H1 (cell line): Measurements from ENCODE around the gene FAM53A. TPM values are rescaled to one million over a fixed set of nuclear protein-coding genes. Genes with fewer than 3 reads are reported as not detected.
A peak's percentile ranks its signal among the peaks of the same experiment; 100 is the strongest.

Source experiments
- CTCF ChIA-PET: fragments of 300-600 bp; sonication (Branson Sonifier 250); formaldehyde crosslinking; loops from one replicate; lab custom pipeline; 2021; ENCODE audit not compliant: partially characterized antibody; lab: Charles Lee
- POLR2A ChIA-PET: fragments of 300-600 bp; sonication (Branson Sonifier 250); formaldehyde crosslinking; loops from one replicate; lab custom pipeline; 2021; ENCODE audit warnings: inconsistent platforms; ENCODE audit not compliant: partially characterized antibody; lab: Charles Lee
- DNase-seq, 2 experiments: peaks; one replicate each; pipeline versions ENCODE4 v3.0.0 to v3.0.0-alpha.2; 2010 to 2022; ENCODE audit warnings: low spot score in 2 of 2, low read depth in 1 of 2, mixed read lengths in 1 of 2
- FAIRE-seq: peaks from 2 replicates; lab custom pipeline; 2011; peaks lifted over from hg19 to GRCh38; lab: Jason Lieb, UNC
- H2AFZ ChIP-seq: 2 replicates; pipeline ENCODE4 v1.8.1; 2012; ENCODE audit warnings: low read length, inconsistent platforms
- H2AK5ac ChIP-seq: 2 replicates; pipeline ENCODE4 v1.6.1; 2013; ENCODE audit warnings: low read depth, low read length
- H2BK120ac ChIP-seq: replicated peaks from 2 replicates; pipeline ENCODE3; 2013; ENCODE audit warnings: low read depth, low read length, inconsistent platforms
- H2BK12ac ChIP-seq: 2 replicates; pipeline ENCODE4 v1.6.1; 2013; ENCODE audit warnings: low read depth, low read length
- H2BK15ac ChIP-seq: 2 replicates; pipeline ENCODE4 v1.6.1; 2013; ENCODE audit warnings: low read length
- H2BK20ac ChIP-seq: 2 replicates; pipeline ENCODE4 v1.6.1; 2013; ENCODE audit warnings: low read length
- H2BK5ac ChIP-seq: 2 replicates; pipeline ENCODE4 v1.6.1; 2013; ENCODE audit warnings: low read depth, low read length
- H3K14ac ChIP-seq: 2 replicates; pipeline ENCODE4 v1.6.1; 2013; ENCODE audit warnings: inconsistent platforms; ENCODE audit not compliant: insufficient read length
- H3K18ac ChIP-seq: 2 replicates; pipeline ENCODE4 v1.6.1; 2013; ENCODE audit warnings: low read length; ENCODE audit errors: extremely low read depth
- H3K23ac ChIP-seq: 2 replicates; pipeline ENCODE4 v1.6.1; 2013; ENCODE audit warnings: inconsistent platforms; ENCODE audit not compliant: insufficient read length
- H3K23me2 ChIP-seq: 2 replicates; pipeline ENCODE4 v1.6.1; 2013; ENCODE audit warnings: low read depth, low read length
- H3K27ac ChIP-seq: 2 replicates; pipeline ENCODE4 v1.6.1; 2011; ENCODE audit warnings: low read depth, low read length, inconsistent platforms
- H3K27me3 ChIP-seq, 4 experiments: replicated peaks in 1 of 4; 1 replicate in 1 of 4; 2 replicates in 3 of 4; pipeline versions ENCODE4 v1.6.1 to v1.8.1; 2011 to 2013; ENCODE audit warnings: low read length in 3 of 4, mild to moderate bottlenecking in 3 of 4, inconsistent platforms in 2 of 4, mixed read lengths in 2 of 4, moderate library complexity in 1 of 4; ENCODE audit not compliant: control insufficient read depth in 3 of 4, insufficient read depth in 3 of 4; ENCODE audit errors: extremely low read depth in 1 of 4
- H3K36me3 ChIP-seq, 4 experiments: 2 replicates each; pipeline versions ENCODE4 v1.6.1 to v1.8.1; 2011 to 2013; ENCODE audit warnings: mild to moderate bottlenecking in 4 of 4, low read length in 3 of 4, moderate library complexity in 2 of 4, control low read depth in 1 of 4, inconsistent platforms in 1 of 4; ENCODE audit not compliant: insufficient read depth in 4 of 4, control insufficient read depth in 2 of 4
- H3K4ac ChIP-seq: replicated peaks from 2 replicates; pipeline ENCODE3; 2013; ENCODE audit warnings: low read length, low read depth, mixed read lengths, inconsistent platforms; ENCODE audit not compliant: insufficient read length
- H3K4me1 ChIP-seq, 4 experiments: replicated peaks in 1 of 4; 1 replicate in 1 of 4; 2 replicates in 3 of 4; pipeline versions ENCODE4 v1.6.1 to v1.8.1; 2011 to 2013; ENCODE audit warnings: low read length in 3 of 4, inconsistent platforms in 2 of 4, mixed read lengths in 1 of 4; ENCODE audit not compliant: insufficient read depth in 4 of 4, control insufficient read depth in 3 of 4
- H3K4me2 ChIP-seq, 2 experiments: 2 replicates each; pipeline versions ENCODE4 v1.6.1 to v1.8.1; 2011 to 2013; ENCODE audit warnings: low read depth in 2 of 2, low read length in 2 of 2, control low read depth in 1 of 2, inconsistent platforms in 1 of 2, mild to moderate bottlenecking in 1 of 2; ENCODE audit not compliant: insufficient read depth in 1 of 2
- H3K4me3 ChIP-seq, 4 experiments: fragments of 200-600, 300-600 bp in 1 of 4; sonication (generic), shearing (Covaris generic), sonication (Bioruptor Twin) in 1 of 4; 2 replicates each; pipeline versions ENCODE4 v1.5.1 to v1.8.1; 2011 to 2016; ENCODE audit warnings: low read length in 4 of 4, low read depth in 3 of 4, control low read depth in 2 of 4, inconsistent platforms in 2 of 4, mild to moderate bottlenecking in 2 of 4, mixed read lengths in 1 of 4, moderate library complexity in 1 of 4; ENCODE audit not compliant: insufficient read depth in 2 of 4; ENCODE audit errors: extremely low read depth in 1 of 4
- H3K56ac ChIP-seq: replicated peaks from 2 replicates; pipeline ENCODE3; 2013; ENCODE audit warnings: low read depth, mild to moderate bottlenecking, mixed read lengths, low read length, inconsistent platforms; ENCODE audit not compliant: insufficient read length
- H3K79me1 ChIP-seq: 2 replicates; pipeline ENCODE4 v1.6.1; 2013; ENCODE audit warnings: low read depth, low read length, control low read depth
- H3K79me2 ChIP-seq, 2 experiments: 2 replicates each; pipeline versions ENCODE4 v1.6.1 to v1.8.1; 2012 to 2013; ENCODE audit warnings: low read length in 2 of 2, mild to moderate bottlenecking in 2 of 2, inconsistent platforms in 1 of 2; ENCODE audit not compliant: insufficient read depth in 2 of 2, control insufficient read depth in 1 of 2
- H3K9ac ChIP-seq, 4 experiments: replicated peaks in 1 of 4; 1 replicate in 1 of 4; 2 replicates in 3 of 4; pipeline versions ENCODE4 v1.6.1 to v1.8.1; 2011 to 2013; ENCODE audit warnings: low read depth in 3 of 4, low read length in 3 of 4, control low read depth in 2 of 4, mild to moderate bottlenecking in 2 of 4, moderate library complexity in 2 of 4, inconsistent platforms in 1 of 4; ENCODE audit errors: extremely low read depth in 1 of 4
- H3K9me3 ChIP-seq, 2 experiments: 2 replicates each; pipeline versions ENCODE4 v1.6.1 to v1.8.1; 2012 to 2013; ENCODE audit warnings: mild to moderate bottlenecking in 2 of 2, moderate library complexity in 2 of 2, control low read depth in 1 of 2, inconsistent platforms in 1 of 2, low read depth in 1 of 2, low read length in 1 of 2, mixed read lengths in 1 of 2; ENCODE audit not compliant: insufficient read depth in 2 of 2
- H4K20me1 ChIP-seq, 2 experiments: replicated peaks in 1 of 2; 2 replicates each; pipeline versions ENCODE3 to v1.8.1; 2011 to 2013; ENCODE audit warnings: inconsistent platforms in 2 of 2, low read length in 2 of 2, mild to moderate bottlenecking in 1 of 2; ENCODE audit not compliant: insufficient read depth in 2 of 2, control insufficient read depth in 1 of 2
- H4K5ac ChIP-seq: 2 replicates; pipeline ENCODE4 v1.6.1; 2013; ENCODE audit warnings: low read length, low read depth, mixed read lengths, inconsistent platforms; ENCODE audit not compliant: insufficient read length
- H4K8ac ChIP-seq: 2 replicates; pipeline ENCODE4 v1.8.0; 2013; ENCODE audit warnings: mild to moderate bottlenecking, moderate library complexity, low read length, inconsistent platforms; ENCODE audit not compliant: insufficient read depth; ENCODE audit errors: extremely low read depth
- H4K91ac ChIP-seq: replicated peaks from 2 replicates; pipeline ENCODE3; 2013; ENCODE audit warnings: low read length, mixed read lengths, inconsistent platforms; ENCODE audit not compliant: insufficient read length
- ASH2L ChIP-seq: fragments of 200-600, 300-600 bp; sonication (generic); IDR thresholded peaks from one replicate; pipeline ENCODE4 v1.7.1; 2017; ENCODE audit warnings: low read length
- BACH1 ChIP-seq: IDR thresholded peaks from 2 replicates; pipeline ENCODE4 v1.6.1; 2012; ENCODE audit warnings: low read length, improper control_type of control experiment
- CBX8 ChIP-seq: fragments of 300-800, 300-1000 bp; sonication (generic); IDR thresholded peaks from 2 replicates; pipeline ENCODE4 v1.7.1; 2016; ENCODE audit warnings: low read depth, low read length, borderline replicate concordance
- CHD1 ChIP-seq: IDR thresholded peaks from 2 replicates; pipeline ENCODE4 v1.6.1; 2012; ENCODE audit warnings: low read depth, low read length, improper control_type of control experiment
- HDAC2 ChIP-seq, 2 experiments: fragments of 300-600 bp in 1 of 2; sonication (generic) in 1 of 2; IDR thresholded peaks; 2 replicates each; pipeline ENCODE4 v1.6.1; 2011 to 2012; ENCODE audit warnings: low read depth in 2 of 2, low read length in 2 of 2, mild to moderate bottlenecking in 2 of 2, moderate library complexity in 2 of 2, borderline replicate concordance in 1 of 2, inconsistent platforms in 1 of 2
- KDM4A ChIP-seq: IDR thresholded peaks from one replicate; pipeline ENCODE4 v1.7.1; 2012; ENCODE audit warnings: low read depth, mild to moderate bottlenecking, moderate library complexity, low read length, inconsistent platforms; ENCODE audit not compliant: severe bottlenecking
- KDM5A ChIP-seq: fragments of 200-600 bp; IDR thresholded peaks from 2 replicates; pipeline ENCODE4 v1.7.1; 2012; ENCODE audit warnings: mild to moderate bottlenecking, low read length, inconsistent platforms, mixed read lengths
- RAD21 ChIP-seq, 2 experiments: IDR thresholded peaks in 1 of 2; conservative IDR thresholded peaks in 1 of 2; 2 replicates each; pipeline ENCODE4 v1.6.1; 2011; ENCODE audit warnings: low read depth in 2 of 2, low read length in 2 of 2, improper control_type of control experiment in 1 of 2, inconsistent platforms in 1 of 2, mild to moderate bottlenecking in 1 of 2, moderate library complexity in 1 of 2
- RXRA ChIP-seq: IDR thresholded peaks from 2 replicates; pipeline ENCODE4 v1.6.1; 2011; ENCODE audit warnings: low read depth, mild to moderate bottlenecking, low read length, moderate library complexity; ENCODE audit not compliant: insufficient read depth
- SP1 ChIP-seq: IDR thresholded peaks from 2 replicates; pipeline ENCODE4 v1.6.1; 2011; ENCODE audit warnings: low read depth, low read length
- TAF1 ChIP-seq: IDR thresholded peaks from 2 replicates; pipeline ENCODE4 v1.6.1; 2011; ENCODE audit warnings: mild to moderate bottlenecking, low read depth, low read length
- WGBS, 2 experiments: shearing (Covaris generic) in 1 of 2; methylation state at CpG; one replicate each; pipeline versions ENCODE4 v1.1.6 to v1.1.7; 2013 to 2015; ENCODE audit warnings: low lambda C conversion rate in 2 of 2, mixed read lengths in 2 of 2, inconsistent platforms in 1 of 2, low coverage in 1 of 2, missing lambda C conversion rate in 1 of 2; ENCODE audit not compliant: insufficient replicate concordance in 2 of 2, insufficient coverage in 1 of 2, insufficient read length in 1 of 2; ENCODE audit errors: extremely low coverage in 1 of 2, missing lambda C conversion rate in 1 of 2; 5-methylcytosine and 5-hydroxymethylcytosine counted together
- polyA plus RNA-seq, 7 experiments: library from polyadenylated mRNA; depleted of rRNA in 3 of 7; stranded (reverse) in 5 of 7; unstranded in 2 of 7; fragments of >200 nt in 5 of 7; fragments of 200-250 nt in 2 of 7; gene quantifications; 1 replicate in 5 of 7; 2 replicates in 1 of 7; 4 replicates in 1 of 7; pipeline versions ENCODE4 v1.2.1 to v1.2.3, GENCODE V29; 2011 to 2013; ENCODE audit warnings: missing spikeins in 2 of 7, mixed read lengths in 2 of 7
- total RNA-seq: library from RNA; stranded (reverse); fragmentation: NEBNext Ultra II Directional; extraction: Animal tissue kit (Norgen Biotek cat#: 25700); gene quantifications from 2 replicates; pipeline ENCODE4 v1.2.1, GENCODE V29; 2021

Gene FAM53A
- total and polyA plus RNA-seq, 2 of the 8 experiments (the other 6 are each of a cell fraction or from before 2014, with no cell fraction given) = 1.9 to 2.0 TPM

GRCh38 chr4:1593458-1593857 is 90.7 kb downstream of the FAM53A start:
- Histone ChIP-seq H3K4me3 (no peak overlapping the region), H3K14ac (no peak overlapping the region), H2BK120ac (no peak overlapping the region), H4K5ac (no peak overlapping the region), H3K79me2 (no peaks in the 10 kb centered on the region), H3K27ac (no peak overlapping the region), H3K36me3 (no peaks in the 10 kb centered on the region), H3K4ac (no peak overlapping the region), H3K4me1 (no peaks in the 10 kb centered on the region), H2AK5ac (no peak overlapping the region), H3K23me2 (no peaks in the 10 kb centered on the region; the same call in 1 of the 2 replicates), H2BK20ac (no peak overlapping the region), H4K8ac (peak overlapping the region; percentile 51), H3K79me1 (no peaks in the 10 kb centered on the region; the same call in 1 of the 2 replicates), H3K18ac (no peak overlapping the region), H2AFZ (no peak overlapping the region), H2BK12ac (no peak overlapping the region), H3K9me3 (no peaks in the 10 kb centered on the region; a peak in 1 of 4 replicates), H2BK15ac (no peak overlapping the region), H4K91ac (no peak overlapping the region), H3K23ac (no peak overlapping the region), H3K27me3 (no peaks in the 10 kb centered on the region), H2BK5ac (no peak overlapping the region), H3K4me2 (no peak overlapping the region), H3K9ac (no peak overlapping the region), H4K20me1 (no peaks in the 10 kb centered on the region), H3K56ac (no peak overlapping the region)
- CTCF ChIA-PET = interaction anchor here (1.4 kb wide), 1 partner anchor 49 kb away, joined by 4 read pairs; no protein-coding TSS in a partner anchor
- 93% methylated on average over 19 of the region's 19 CpGs; no CpG with 5 or more reads in 1 of the 2 experiments for WGBS, 2 experiments
- POLR2A ChIA-PET = no interaction called here
- FAIRE-seq = no peak
- DNase-seq = no peak
- no peak for TF ChIP-seq TAF1
- no peak for TF ChIP-seq KDM4A
- no peak for TF ChIP-seq BACH1
- TF ChIP-seq CBX8 = no peak
- TF ChIP-seq HDAC2 (IDR thresholded peaks at IDR 0.05; ENCODE audit: borderline replicate concordance in 1 of 2, low read depth in 2 of 2, low read length in 2 of 2) = no peak
- no peak for TF ChIP-seq RAD21 (IDR thresholded peaks at IDR 0.05 in 1 of 2, conservative IDR thresholded peaks at IDR 0.05 in 1 of 2; ENCODE audit: low read depth in 2 of 2, low read length in 2 of 2)
- TF ChIP-seq ASH2L = no peak
- no peak for TF ChIP-seq CHD1
- no peak for TF ChIP-seq SP1
- no peak for TF ChIP-seq KDM5A
- TF ChIP-seq RXRA = no peak
